Activated CD4-positive, alpha-beta T cell treated with anti-CD3 and anti-CD28 coated beads, Interleukin-2, amount 10 ng/mL, durations not matched to agents 24 days and 14 days (primary cell): ENCODE results near the gene PTPN6. TPM values are rescaled to one million over a fixed set of nuclear protein-coding genes. Genes with fewer than 3 reads are reported as not detected.
A peak's percentile ranks its signal among the peaks of the same experiment; 100 is the strongest.

ENCODE experiments used
- DNase-seq: peaks from one replicate; pipeline ENCODE4 v3.0.0; 2022
- H3K27ac Mint-ChIP-seq: one replicate; pipeline ENCODE4 v1.8.0; 2022; ENCODE audit warnings: mild to moderate bottlenecking, mixed read lengths
- H3K27me3 Mint-ChIP-seq: one replicate; pipeline ENCODE4 v1.8.0; 2022; ENCODE audit warnings: mixed read lengths
- H3K36me3 Mint-ChIP-seq: one replicate; pipeline ENCODE4 v1.8.0; 2022; ENCODE audit warnings: low read depth, mild to moderate bottlenecking, mixed read lengths
- H3K4me1 Mint-ChIP-seq: one replicate; pipeline ENCODE4 v1.8.0; 2021; ENCODE audit warnings: mixed read lengths
- H3K4me3 Mint-ChIP-seq: one replicate; pipeline ENCODE4 v1.8.0; 2022; ENCODE audit warnings: mild to moderate bottlenecking, moderate library complexity, mixed read lengths
- H3K9me3 Mint-ChIP-seq: one replicate; pipeline ENCODE4 v1.8.0; 2021; ENCODE audit warnings: mixed read lengths
- intact Hi-C: fragments of 100-400 bp; cut with micrococcal nuclease; formaldehyde crosslinking; loops from one replicate; pipeline ENCODE4 v1.15.1; 2023
- total RNA-seq: library from RNA; stranded (reverse); gene quantifications from 2 replicates; pipeline ENCODE4 v1.2.3, GENCODE V29; 2022

Gene PTPN6
- total RNA-seq, 1 donor from 2014 or later = 355 TPM

GRCh38 chr12:6968426-6968825 is 17.3 kb downstream of the PTPN6 start:
- H3K27me3 Mint-ChIP-seq = no peaks in the 10 kb centered on the region
- no peak for DNase-seq
- no peaks in the 10 kb centered on the region for H3K9me3 Mint-ChIP-seq
- peak overlapping the region; percentile 100 for H3K27ac Mint-ChIP-seq
- H3K4me1 Mint-ChIP-seq = peaks cover 40% of the 10 kb centered on the region
- intact Hi-C loops = no loop called here
- peaks cover 77% of the 10 kb centered on the region for H3K36me3 Mint-ChIP-seq
- H3K4me3 Mint-ChIP-seq = peak overlapping the region; percentile 97

GRCh38 chr12:6970096-6970527 is 19.0 kb downstream of the PTPN6 start:
- peak overlapping the region; percentile 100 for H3K27ac Mint-ChIP-seq
- H3K9me3 Mint-ChIP-seq = no peaks in the 10 kb centered on the region
- H3K36me3 Mint-ChIP-seq = peaks cover 83% of the 10 kb centered on the region
- no peak for DNase-seq
- no peaks in the 10 kb centered on the region for H3K27me3 Mint-ChIP-seq
- H3K4me3 Mint-ChIP-seq = peak overlapping the region; percentile 97
- intact Hi-C loops = loop anchor here (1.0 to 2.0 kb wide), 7 partner anchors 9 to 139 kb away; partner anchors contain the start of genes C12orf57, C1RL, CDCA3 and LPCAT3
- peaks cover 38% of the 10 kb centered on the region for H3K4me1 Mint-ChIP-seq

GRCh38 chr12:6974180-6974579 is 23.0 kb downstream of the PTPN6 start:
- no peak overlapping the region for H3K4me3 Mint-ChIP-seq
- H3K27me3 Mint-ChIP-seq = no peaks in the 10 kb centered on the region
- H3K9me3 Mint-ChIP-seq = no peaks in the 10 kb centered on the region
- peaks cover 20% of the 10 kb centered on the region for H3K4me1 Mint-ChIP-seq
- peaks cover 82% of the 10 kb centered on the region for H3K36me3 Mint-ChIP-seq
- H3K27ac Mint-ChIP-seq = peak overlapping the region; percentile 34
- intact Hi-C loops = no loop called here
- no peak for DNase-seq

GRCh38 chr12:6975297-6976032 is 24.3 kb downstream of the PTPN6 start:
- H3K27me3 Mint-ChIP-seq = no peaks in the 10 kb centered on the region
- H3K4me1 Mint-ChIP-seq = peaks cover 18% of the 10 kb centered on the region

GRCh38 chr12:6977653-6978052 is 26.5 kb downstream of the PTPN6 start:
- H3K36me3 Mint-ChIP-seq = peaks cover 79% of the 10 kb centered on the region
- H3K9me3 Mint-ChIP-seq = no peaks in the 10 kb centered on the region

More at GRCh38 chr12:6975297-6976032, 24.3 kb downstream of the PTPN6 start:
- Mint-ChIP-seq H3K9me3 (no peaks in the 10 kb centered on the region), H3K27ac (no peak overlapping the region), H3K4me3 (no peak overlapping the region), H3K36me3 (peaks cover 78% of the 10 kb centered on the region)
- no peak for DNase-seq
- intact Hi-C loops = no loop called here

DNA sequence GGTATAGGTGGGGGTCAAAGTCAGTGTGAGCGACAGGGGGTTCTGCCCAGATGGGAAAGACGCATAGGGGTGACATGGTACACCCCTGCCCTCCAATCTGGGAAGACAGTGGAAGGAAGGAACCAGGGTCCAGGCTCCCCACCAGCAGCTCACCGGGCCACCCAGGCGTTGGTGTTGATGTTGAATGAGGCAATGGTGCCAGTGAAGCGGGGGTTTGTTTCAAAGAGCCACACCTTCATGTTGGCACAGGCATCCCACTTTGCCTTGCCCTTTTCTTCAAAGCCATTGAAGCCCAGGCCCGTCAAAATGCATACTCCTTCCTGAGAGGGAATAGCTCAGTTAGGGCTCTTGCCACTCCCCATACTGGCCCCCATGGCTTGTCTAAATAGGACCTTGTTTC is 27.0 kb downstream of the PTPN6 start:
- no peak overlapping the region for H3K27ac Mint-ChIP-seq
- H3K27me3 Mint-ChIP-seq = no peaks in the 10 kb centered on the region
- peaks cover 77% of the 10 kb centered on the region for H3K36me3 Mint-ChIP-seq
- no peaks in the 10 kb centered on the region for H3K9me3 Mint-ChIP-seq
- intact Hi-C loops = no loop called here
- no peak for DNase-seq
- peaks cover 5% of the 10 kb centered on the region for H3K4me1 Mint-ChIP-seq
- H3K4me3 Mint-ChIP-seq = no peak overlapping the region

More at GRCh38 chr12:6977653-6978052, 26.5 kb downstream of the PTPN6 start:
- intact Hi-C loops = no loop called here
- no peaks in the 10 kb centered on the region for H3K27me3 Mint-ChIP-seq
- peaks cover 7% of the 10 kb centered on the region for H3K4me1 Mint-ChIP-seq
- no peak overlapping the region for H3K4me3 Mint-ChIP-seq
- no peak for DNase-seq
- no peak overlapping the region for H3K27ac Mint-ChIP-seq

DNA sequence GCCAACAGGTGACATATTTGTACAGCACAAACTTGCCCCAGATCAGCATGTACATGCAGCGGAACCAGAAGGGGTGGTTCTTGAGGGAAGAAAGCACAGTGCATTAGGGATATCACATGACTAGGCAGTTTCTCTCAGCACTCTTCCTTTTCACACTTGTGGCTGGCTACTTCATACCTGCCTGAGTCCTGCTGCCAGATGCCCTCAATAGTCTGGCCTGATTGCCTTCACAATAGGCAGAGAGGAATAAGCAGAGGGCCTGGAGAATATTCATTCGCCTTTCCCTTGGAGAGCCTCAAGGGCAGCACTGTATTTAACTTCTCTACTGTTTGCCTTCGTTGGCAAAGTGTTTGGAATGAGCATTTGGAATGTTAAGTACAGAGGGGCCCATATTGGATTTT is 27.5 kb downstream of the PTPN6 start:
- Mint-ChIP-seq H3K9me3 (no peaks in the 10 kb centered on the region), H3K36me3 (peaks cover 77% of the 10 kb centered on the region)

GRCh38 chr12:6979021-6979420 is 27.9 kb downstream of the PTPN6 start:
- peak overlapping the region; percentile 2 for H3K27ac Mint-ChIP-seq
- no peaks in the 10 kb centered on the region for H3K27me3 Mint-ChIP-seq
- H3K4me1 Mint-ChIP-seq = peaks cover 3% of the 10 kb centered on the region
- H3K36me3 Mint-ChIP-seq = peaks cover 73% of the 10 kb centered on the region
- intact Hi-C loops = no loop called here
- no peaks in the 10 kb centered on the region for H3K9me3 Mint-ChIP-seq
- no peak overlapping the region for H3K4me3 Mint-ChIP-seq
- DNase-seq = no peak

More for the DNA sequence above, 27.5 kb downstream of the PTPN6 start:
- intact Hi-C loops = no loop called here
- peaks cover 5% of the 10 kb centered on the region for H3K4me1 Mint-ChIP-seq
- no peak overlapping the region for H3K4me3 Mint-ChIP-seq
- H3K27me3 Mint-ChIP-seq = no peaks in the 10 kb centered on the region
- H3K27ac Mint-ChIP-seq = no peak overlapping the region
- DNase-seq = no peak

DNA sequence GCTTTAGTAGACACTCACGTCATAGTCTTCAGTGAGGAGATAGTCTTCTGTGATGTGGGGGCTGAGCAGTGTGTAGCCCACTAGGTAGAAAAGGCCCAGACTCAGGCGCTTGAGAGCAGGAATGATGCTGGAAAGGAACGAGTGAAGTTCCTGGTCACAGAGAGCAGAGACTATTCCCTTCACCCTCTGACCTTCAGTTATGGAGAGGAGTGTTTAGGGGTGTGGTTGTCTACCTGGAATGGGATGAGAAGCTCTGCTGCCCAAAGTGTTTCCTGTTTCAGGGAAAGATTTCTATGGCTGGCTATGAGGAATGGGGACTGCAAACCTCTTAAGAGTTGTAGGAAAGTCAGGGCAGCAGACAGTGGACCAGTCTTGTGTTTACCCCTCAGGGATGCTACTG is 28.3 kb downstream of the PTPN6 start:
- peaks cover 3% of the 10 kb centered on the region for H3K4me1 Mint-ChIP-seq
- peaks cover 71% of the 10 kb centered on the region for H3K36me3 Mint-ChIP-seq
- intact Hi-C loops = no loop called here
- DNase-seq = no peak
- no peak overlapping the region for H3K4me3 Mint-ChIP-seq
- no peaks in the 10 kb centered on the region for H3K27me3 Mint-ChIP-seq
- H3K27ac Mint-ChIP-seq = peak overlapping the region; percentile 2
- no peaks in the 10 kb centered on the region for H3K9me3 Mint-ChIP-seq

- intact Hi-C loops = no loop called here
- Mint-ChIP-seq H3K27me3 (no peaks in the 10 kb centered on the region), H3K4me1 (peaks cover 1% of the 10 kb centered on the region), H3K4me3 (no peak overlapping the region), H3K9me3 (no peaks in the 10 kb centered on the region), H3K36me3 (peaks cover 67% of the 10 kb centered on the region), H3K27ac (no peak overlapping the region)
- DNase-seq = no peak
Measured at GRCh38 chr12:6980075-6980474, 28.9 kb downstream of the PTPN6 start.

- no peak overlapping the region for H3K4me3 Mint-ChIP-seq
- intact Hi-C loops = no loop called here
- H3K9me3 Mint-ChIP-seq = no peaks in the 10 kb centered on the region
- no peaks in the 10 kb centered on the region for H3K27me3 Mint-ChIP-seq
- H3K4me1 Mint-ChIP-seq = peaks cover 1% of the 10 kb centered on the region
- H3K27ac Mint-ChIP-seq = no peak overlapping the region
- peaks cover 61% of the 10 kb centered on the region for H3K36me3 Mint-ChIP-seq
- DNase-seq = no peak
Measured at GRCh38 chr12:6980740-6981139, 29.6 kb downstream of the PTPN6 start.

DNA sequence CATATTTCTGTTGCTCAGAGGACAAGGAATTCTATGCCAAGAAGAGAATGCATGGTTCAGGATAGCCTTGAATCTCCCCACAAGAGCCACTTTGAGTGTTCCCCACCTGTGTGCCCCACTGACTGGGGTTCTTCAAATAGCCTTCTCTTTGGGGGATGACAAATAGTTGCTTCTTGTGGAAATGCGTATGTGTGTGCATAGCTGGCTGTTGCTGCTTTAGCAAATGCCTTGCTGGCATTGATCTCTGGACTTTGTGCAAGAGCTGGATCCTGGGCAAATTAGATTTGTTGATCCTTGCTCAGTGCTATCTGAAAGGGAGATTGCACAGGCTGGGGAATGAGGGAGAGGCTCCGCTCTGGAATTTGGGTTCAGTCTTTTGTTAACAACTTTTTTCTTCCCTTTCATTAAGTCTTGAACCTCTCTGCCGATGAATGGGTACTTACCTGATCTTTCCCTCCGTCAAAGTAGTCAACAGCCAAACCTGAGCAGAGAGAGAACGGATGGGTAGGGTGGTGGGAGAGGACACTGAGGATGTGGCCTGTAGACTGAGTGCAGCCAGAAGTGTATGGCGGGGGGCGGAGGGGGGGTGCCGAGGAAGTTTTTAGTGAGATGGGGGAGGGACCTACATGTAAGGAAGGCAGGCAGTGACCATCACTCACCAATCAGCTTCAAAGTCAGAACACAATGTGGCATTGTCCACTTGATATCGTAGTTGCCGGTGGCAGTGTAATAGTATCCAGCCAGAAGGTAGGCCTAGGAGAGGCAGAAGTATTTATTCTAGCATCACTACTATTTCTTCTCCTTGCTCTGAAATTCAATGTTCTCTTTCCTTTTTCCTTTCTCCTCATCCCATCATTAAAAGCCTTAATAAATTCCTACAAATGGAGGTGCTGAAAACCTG is 30.2 kb downstream of the PTPN6 start:
- Mint-ChIP-seq H3K9me3 (no peaks in the 10 kb centered on the region), H3K27ac (no peak overlapping the region), H3K4me1 (peaks cover 1% of the 10 kb centered on the region), H3K4me3 (no peak overlapping the region), H3K36me3 (peaks cover 57% of the 10 kb centered on the region), H3K27me3 (no peaks in the 10 kb centered on the region)
- no peak for DNase-seq
- intact Hi-C loops = no loop called here

GRCh38 chr12:6982532-6982931 is 31.4 kb downstream of the PTPN6 start:
- Mint-ChIP-seq H3K4me3 (no peak overlapping the region), H3K27ac (no peak overlapping the region)

DNA sequence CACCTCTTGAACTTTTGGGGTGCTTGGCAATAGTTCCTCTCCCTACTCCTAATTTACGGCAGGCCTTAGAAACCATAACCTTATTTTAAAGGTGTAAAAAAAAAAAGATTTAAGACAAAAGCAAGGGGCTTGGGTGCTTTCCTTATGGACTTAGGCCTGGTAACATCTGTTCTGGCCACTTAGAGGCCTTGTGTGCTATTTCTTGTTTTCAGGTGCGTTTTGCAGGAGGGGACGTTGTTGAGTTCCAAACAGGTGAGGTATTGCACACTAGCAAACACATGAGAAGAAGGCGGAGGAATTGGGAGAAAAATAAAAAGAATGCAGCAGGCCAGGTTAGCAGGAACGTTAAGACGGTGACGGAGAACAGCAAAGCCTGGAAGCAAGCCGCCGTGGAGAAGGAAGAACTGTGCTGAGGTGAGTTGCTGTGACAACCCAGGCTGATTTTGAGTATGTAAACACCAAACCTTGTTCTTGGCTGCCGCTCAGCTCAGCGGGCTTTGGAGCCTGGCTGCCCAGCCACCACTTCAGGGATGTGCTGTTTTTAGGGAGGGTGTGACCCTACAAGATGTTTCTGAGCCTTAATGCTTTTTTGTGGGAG is 36.9 kb downstream of the PTPN6 start:
- H3K9me3 Mint-ChIP-seq = no peaks in the 10 kb centered on the region
- no peaks in the 10 kb centered on the region for H3K4me1 Mint-ChIP-seq
- intact Hi-C loops = no loop called here
- no peaks in the 10 kb centered on the region for H3K27me3 Mint-ChIP-seq
- H3K27ac Mint-ChIP-seq = no peak overlapping the region
- peaks cover 37% of the 10 kb centered on the region for H3K36me3 Mint-ChIP-seq
- DNase-seq = no peak
- H3K4me3 Mint-ChIP-seq = no peak overlapping the region

More at GRCh38 chr12:6982532-6982931, 31.4 kb downstream of the PTPN6 start:
- peaks cover 1% of the 10 kb centered on the region for H3K4me1 Mint-ChIP-seq
- H3K9me3 Mint-ChIP-seq = no peaks in the 10 kb centered on the region
- H3K27me3 Mint-ChIP-seq = no peaks in the 10 kb centered on the region
- no peak for DNase-seq
- H3K36me3 Mint-ChIP-seq = peaks cover 50% of the 10 kb centered on the region
- intact Hi-C loops = no loop called here
